Central memory CD8-positive, alpha-beta T cell (primary cell): ENCODE results near the gene HBS1L.

Experiments used
- ATAC-seq: fragments of 150-1000 bp; cut with Tn5 transposase; replicated peaks from 2 replicates; pipeline ENCODE4 v1.10.0; 2022; ENCODE audit warnings: mild to moderate bottlenecking, moderate FRiP score, moderate number of reproducible peaks; ENCODE audit not compliant: poor library complexity, severe bottlenecking; ENCODE audit errors: extremely low read depth
- DNase-seq, 2 donors: peaks; one replicate each; pipeline ENCODE4 v3.0.0; 2021; ENCODE audit warnings: low spot score in 2 of 2
- H3K27ac Mint-ChIP-seq: one replicate; pipeline ENCODE4 v1.8.0; 2022; ENCODE audit warnings: low read depth, mild to moderate bottlenecking, moderate library complexity, mixed read lengths
- H3K27me3 Mint-ChIP-seq: one replicate; pipeline ENCODE4 v1.8.0; 2022; ENCODE audit warnings: mixed read lengths
- H3K36me3 Mint-ChIP-seq: one replicate; pipeline ENCODE4 v1.8.0; 2022; ENCODE audit warnings: mild to moderate bottlenecking, moderate library complexity, mixed read lengths; ENCODE audit not compliant: insufficient read depth
- H3K4me1 Mint-ChIP-seq: one replicate; pipeline ENCODE4 v1.8.0; 2022; ENCODE audit warnings: mixed read lengths
- H3K4me3 Mint-ChIP-seq: one replicate; pipeline ENCODE4 v1.8.0; 2022; ENCODE audit warnings: mild to moderate bottlenecking, moderate library complexity, mixed read lengths
- H3K9me3 Mint-ChIP-seq: one replicate; pipeline ENCODE4 v1.8.0; 2022; ENCODE audit warnings: mixed read lengths

Gene HBS1L

GRCh38 chr6:135002974-135003703 is 51.5 kb downstream of the HBS1L start:
- ATAC-seq (no peak), DNase-seq (no peak)
- Mint-ChIP-seq H3K4me3 (no peak overlapping the region), H3K4me1 (peaks cover 6% of the 10 kb centered on the region), H3K27me3 (no peaks in the 10 kb centered on the region), H3K27ac (no peak overlapping the region), H3K9me3 (no peaks in the 10 kb centered on the region), H3K36me3 (peaks cover 8% of the 10 kb centered on the region)

GRCh38 chr6:135002229-135002844 is 52.3 kb downstream of the HBS1L start:
- no peaks in the 10 kb centered on the region for H3K9me3 Mint-ChIP-seq
- peaks cover 11% of the 10 kb centered on the region for H3K36me3 Mint-ChIP-seq
- no peaks in the 10 kb centered on the region for H3K27me3 Mint-ChIP-seq
- H3K4me3 Mint-ChIP-seq = no peak overlapping the region
- H3K4me1 Mint-ChIP-seq = no peaks in the 10 kb centered on the region
- no peak for DNase-seq
- H3K27ac Mint-ChIP-seq = no peak overlapping the region
- ATAC-seq = peak; percentile 43

GRCh38 chr6:134999107-134999506 is 55.5 kb downstream of the HBS1L start:
- peaks cover 21% of the 10 kb centered on the region for H3K36me3 Mint-ChIP-seq
- H3K27ac Mint-ChIP-seq = no peak overlapping the region
- H3K27me3 Mint-ChIP-seq = no peaks in the 10 kb centered on the region
- no peaks in the 10 kb centered on the region for H3K9me3 Mint-ChIP-seq
- H3K4me3 Mint-ChIP-seq = no peak overlapping the region
- DNase-seq = no peak
- no peak for ATAC-seq
- H3K4me1 Mint-ChIP-seq = no peaks in the 10 kb centered on the region

GRCh38 chr6:134997133-134997995 is 57.3 kb downstream of the HBS1L start:
- Mint-ChIP-seq H3K27me3 (no peaks in the 10 kb centered on the region), H3K27ac (peak overlapping the region; percentile 4), H3K36me3 (peaks cover 24% of the 10 kb centered on the region), H3K4me3 (no peak overlapping the region), H3K4me1 (no peaks in the 10 kb centered on the region), H3K9me3 (no peaks in the 10 kb centered on the region)
- DNase-seq (no peak), ATAC-seq (no peak)

GRCh38 chr6:134995536-134995935 is 59.1 kb downstream of the HBS1L start:
- H3K27me3 Mint-ChIP-seq = no peaks in the 10 kb centered on the region
- peaks cover 24% of the 10 kb centered on the region for H3K36me3 Mint-ChIP-seq
- H3K4me1 Mint-ChIP-seq = no peaks in the 10 kb centered on the region
- no peak overlapping the region for H3K4me3 Mint-ChIP-seq
- no peak overlapping the region for H3K27ac Mint-ChIP-seq
- H3K9me3 Mint-ChIP-seq = no peaks in the 10 kb centered on the region
- no peak for DNase-seq
- no peak for ATAC-seq

- Mint-ChIP-seq H3K9me3 (no peaks in the 10 kb centered on the region), H3K4me1 (no peaks in the 10 kb centered on the region), H3K4me3 (no peak overlapping the region), H3K27me3 (no peaks in the 10 kb centered on the region), H3K27ac (no peak overlapping the region), H3K36me3 (peaks cover 23% of the 10 kb centered on the region)
- ATAC-seq (no peak), DNase-seq (no peak)
Observed at GRCh38 chr6:134994431-134994830, 60.2 kb downstream of the HBS1L start.

GRCh38 chr6:134992155-134992554 is 62.5 kb downstream of the HBS1L start:
- ATAC-seq = no peak
- H3K9me3 Mint-ChIP-seq = no peaks in the 10 kb centered on the region
- DNase-seq = no peak
- H3K36me3 Mint-ChIP-seq = peaks cover 27% of the 10 kb centered on the region
- H3K4me3 Mint-ChIP-seq = no peak overlapping the region
- H3K4me1 Mint-ChIP-seq = no peaks in the 10 kb centered on the region
- H3K27ac Mint-ChIP-seq = no peak overlapping the region
- H3K27me3 Mint-ChIP-seq = no peaks in the 10 kb centered on the region

GRCh38 chr6:134990262-134990661 is 64.4 kb downstream of the HBS1L start:
- H3K4me1 Mint-ChIP-seq = no peaks in the 10 kb centered on the region
- H3K27ac Mint-ChIP-seq = no peak overlapping the region
- DNase-seq (no peak), ATAC-seq (no peak)
- H3K36me3 Mint-ChIP-seq = peaks cover 23% of the 10 kb centered on the region
- H3K4me3 Mint-ChIP-seq = no peak overlapping the region
- H3K27me3 Mint-ChIP-seq = no peaks in the 10 kb centered on the region
- no peaks in the 10 kb centered on the region for H3K9me3 Mint-ChIP-seq

GRCh38 chr6:134984821-134985220 is 69.8 kb downstream of the HBS1L start:
- DNase-seq (no peak), ATAC-seq (no peak)
- H3K36me3 Mint-ChIP-seq = peaks cover 27% of the 10 kb centered on the region
- no peaks in the 10 kb centered on the region for H3K9me3 Mint-ChIP-seq
- peaks cover 18% of the 10 kb centered on the region for H3K4me1 Mint-ChIP-seq
- no peaks in the 10 kb centered on the region for H3K27me3 Mint-ChIP-seq
- H3K4me3 Mint-ChIP-seq = no peak overlapping the region
- no peak overlapping the region for H3K27ac Mint-ChIP-seq

GRCh38 chr6:134983823-134984222 is 70.8 kb downstream of the HBS1L start:
- Mint-ChIP-seq H3K27ac (peak overlapping the region; percentile 1), H3K27me3 (no peaks in the 10 kb centered on the region), H3K36me3 (peaks cover 23% of the 10 kb centered on the region), H3K9me3 (no peaks in the 10 kb centered on the region), H3K4me1 (peaks cover 18% of the 10 kb centered on the region), H3K4me3 (no peak overlapping the region)
- DNase-seq (no peak), ATAC-seq (no peak)

GRCh38 chr6:134982161-134982560 is 72.5 kb downstream of the HBS1L start:
- ATAC-seq (no peak), DNase-seq (no peak)
- no peaks in the 10 kb centered on the region for H3K27me3 Mint-ChIP-seq
- H3K4me1 Mint-ChIP-seq = peaks cover 18% of the 10 kb centered on the region
- no peak overlapping the region for H3K27ac Mint-ChIP-seq
- H3K4me3 Mint-ChIP-seq = no peak overlapping the region
- H3K9me3 Mint-ChIP-seq = no peaks in the 10 kb centered on the region
- peaks cover 26% of the 10 kb centered on the region for H3K36me3 Mint-ChIP-seq

- Mint-ChIP-seq H3K4me1 (peaks cover 18% of the 10 kb centered on the region), H3K27ac (no peak overlapping the region), H3K4me3 (no peak overlapping the region), H3K27me3 (no peaks in the 10 kb centered on the region), H3K36me3 (peaks cover 26% of the 10 kb centered on the region), H3K9me3 (no peaks in the 10 kb centered on the region)
- ATAC-seq = no peak
- DNase-seq = no peak
Observed at GRCh38 chr6:134980846-134981245, 73.8 kb downstream of the HBS1L start.
